ENCODE measurements around the gene SART3.

- TF ChIP-seq GABPA (IDR thresholded peaks at IDR 0.05; ENCODE audit: low read depth) = no peak
- TF ChIP-seq SP1 (IDR thresholded peaks at IDR 0.05; ENCODE audit: low read depth, low read length) = no peak
These were observed 19.6 kb upstream of the SART3 start for GRCh38 chr12:108580531-108580930.

All from GM12878 (cell line).